Neuron (in vitro differentiated cells): Measurements from ENCODE around the gene GTPBP4.

Experiments
- H2AFZ ChIP-seq: one replicate; pipeline ENCODE4 v1.6.1; 2013; ENCODE audit warnings: low read depth, mild to moderate bottlenecking, inconsistent platforms, low read length, moderate library complexity
- H3K27me3 ChIP-seq: one replicate; pipeline ENCODE4 v1.6.1; 2013; ENCODE audit warnings: low read length; ENCODE audit not compliant: insufficient read depth
- H3K36me3 ChIP-seq: one replicate; pipeline ENCODE4 v1.6.1; 2013; ENCODE audit warnings: low read length; ENCODE audit not compliant: insufficient read depth
- H3K4me1 ChIP-seq: one replicate; pipeline ENCODE4 v1.6.1; 2013; ENCODE audit warnings: low read length; ENCODE audit not compliant: insufficient read depth
- H3K4me3 ChIP-seq: 2 replicates; pipeline ENCODE4 v1.5.1; 2013; ENCODE audit warnings: mild to moderate bottlenecking, low read length, moderate library complexity
- H3K9me3 ChIP-seq: one replicate; pipeline ENCODE4 v1.6.1; 2013; ENCODE audit warnings: low read length

GTPBP4 gene

GRCh38 chr10:971150-971542, 17.1 kb upstream of the GTPBP4 start:
- H3K27me3 ChIP-seq = no peaks in the 10 kb centered on the region
- H3K4me3 ChIP-seq = no peak overlapping the region
- no peaks in the 10 kb centered on the region for H3K36me3 ChIP-seq
- peaks cover 3% of the 10 kb centered on the region for H3K9me3 ChIP-seq
- no peak overlapping the region for H2AFZ ChIP-seq
- peaks cover 16% of the 10 kb centered on the region for H3K4me1 ChIP-seq

GRCh38 chr10:971613-972012, 16.6 kb upstream of the GTPBP4 start:
- Histone ChIP-seq H2AFZ (no peak overlapping the region), H3K36me3 (no peaks in the 10 kb centered on the region), H3K4me3 (no peak overlapping the region), H3K9me3 (peaks cover 5% of the 10 kb centered on the region), H3K27me3 (no peaks in the 10 kb centered on the region), H3K4me1 (peaks cover 16% of the 10 kb centered on the region)

- H3K4me3 ChIP-seq = no peak overlapping the region
- H3K36me3 ChIP-seq = no peaks in the 10 kb centered on the region
- no peak overlapping the region for H2AFZ ChIP-seq
- H3K9me3 ChIP-seq = peaks cover 5% of the 10 kb centered on the region
- H3K27me3 ChIP-seq = no peaks in the 10 kb centered on the region
- H3K4me1 ChIP-seq = peaks cover 16% of the 10 kb centered on the region
Observed at GRCh38 chr10:972763-973162, 15.5 kb upstream of the GTPBP4 start.

GRCh38 chr10:974038-974784, 14.0 kb upstream of the GTPBP4 start:
- H3K36me3 ChIP-seq = no peaks in the 10 kb centered on the region

GRCh38 chr10:974785-975074, 13.5 kb upstream of the GTPBP4 start:
- no peaks in the 10 kb centered on the region for H3K36me3 ChIP-seq
- H2AFZ ChIP-seq = no peak overlapping the region
- H3K9me3 ChIP-seq = peaks cover 5% of the 10 kb centered on the region
- no peak overlapping the region for H3K4me3 ChIP-seq
- no peaks in the 10 kb centered on the region for H3K27me3 ChIP-seq
- peaks cover 10% of the 10 kb centered on the region for H3K4me1 ChIP-seq

More at GRCh38 chr10:974038-974784, 14.0 kb upstream of the GTPBP4 start:
- Histone ChIP-seq H3K4me3 (no peak overlapping the region), H2AFZ (no peak overlapping the region), H3K27me3 (no peaks in the 10 kb centered on the region), H3K9me3 (peaks cover 5% of the 10 kb centered on the region), H3K4me1 (peaks cover 10% of the 10 kb centered on the region)

- peaks cover 13% of the 10 kb centered on the region for H3K9me3 ChIP-seq
- no peak overlapping the region for H3K4me3 ChIP-seq
Observed at GRCh38 chr10:976316-976715, 11.9 kb upstream of the GTPBP4 start.

GRCh38 chr10:978826-979421, 9.3 kb upstream of the GTPBP4 start:
- Histone ChIP-seq H3K4me3 (no peak overlapping the region), H3K4me1 (no peaks in the 10 kb centered on the region), H3K27me3 (no peaks in the 10 kb centered on the region), H3K9me3 (peaks cover 10% of the 10 kb centered on the region), H3K36me3 (no peaks in the 10 kb centered on the region), H2AFZ (no peak overlapping the region)

More at GRCh38 chr10:976316-976715, 11.9 kb upstream of the GTPBP4 start:
- Histone ChIP-seq H3K27me3 (no peaks in the 10 kb centered on the region), H3K4me1 (no peaks in the 10 kb centered on the region), H2AFZ (no peak overlapping the region), H3K36me3 (no peaks in the 10 kb centered on the region)

- no peak overlapping the region for H3K4me3 ChIP-seq
- no peak overlapping the region for H2AFZ ChIP-seq
- no peaks in the 10 kb centered on the region for H3K36me3 ChIP-seq
- peaks cover 10% of the 10 kb centered on the region for H3K9me3 ChIP-seq
- H3K4me1 ChIP-seq = no peaks in the 10 kb centered on the region
- H3K27me3 ChIP-seq = no peaks in the 10 kb centered on the region
Observed at GRCh38 chr10:980468-981093, 7.7 kb upstream of the GTPBP4 start.

- no peak overlapping the region for H3K4me3 ChIP-seq
- H3K4me1 ChIP-seq = peaks cover 8% of the 10 kb centered on the region
- no peak overlapping the region for H2AFZ ChIP-seq
- no peaks in the 10 kb centered on the region for H3K36me3 ChIP-seq
- peaks cover 7% of the 10 kb centered on the region for H3K9me3 ChIP-seq
- no peaks in the 10 kb centered on the region for H3K27me3 ChIP-seq
Observed at GRCh38 chr10:983401-983800, 4.8 kb upstream of the GTPBP4 start.

GRCh38 chr10:983971-984655, 4.1 kb upstream of the GTPBP4 start:
- Histone ChIP-seq H3K4me1 (peaks cover 10% of the 10 kb centered on the region), H3K36me3 (no peaks in the 10 kb centered on the region), H2AFZ (no peak overlapping the region), H3K27me3 (no peaks in the 10 kb centered on the region), H3K9me3 (peaks cover 7% of the 10 kb centered on the region), H3K4me3 (no peak overlapping the region)

- H2AFZ ChIP-seq = no peak overlapping the region
- H3K36me3 ChIP-seq = no peaks in the 10 kb centered on the region
- H3K4me1 ChIP-seq = peaks cover 17% of the 10 kb centered on the region
- H3K9me3 ChIP-seq = peaks cover 5% of the 10 kb centered on the region
- no peak overlapping the region for H3K4me3 ChIP-seq
- H3K27me3 ChIP-seq = no peaks in the 10 kb centered on the region
Observed at GRCh38 chr10:985361-985760, 2.9 kb upstream of the GTPBP4 start.

GRCh38 chr10:986137-986825, 2.0 kb upstream of the GTPBP4 start:
- no peaks in the 10 kb centered on the region for H3K9me3 ChIP-seq
- H3K4me3 ChIP-seq = no peak overlapping the region
- H3K27me3 ChIP-seq = no peaks in the 10 kb centered on the region
- peaks cover 3% of the 10 kb centered on the region for H3K36me3 ChIP-seq
- H2AFZ ChIP-seq = no peak overlapping the region
- peaks cover 17% of the 10 kb centered on the region for H3K4me1 ChIP-seq
